Measurements from ENCODE around the gene TTC7B. TPM values are rescaled to one million over a fixed set of nuclear protein-coding genes. Genes with fewer than 3 reads are reported as not detected.

The TTC7B gene
- total RNA-seq, 1 experiment from 2014 or later: 70.6 TPM

DNA sequence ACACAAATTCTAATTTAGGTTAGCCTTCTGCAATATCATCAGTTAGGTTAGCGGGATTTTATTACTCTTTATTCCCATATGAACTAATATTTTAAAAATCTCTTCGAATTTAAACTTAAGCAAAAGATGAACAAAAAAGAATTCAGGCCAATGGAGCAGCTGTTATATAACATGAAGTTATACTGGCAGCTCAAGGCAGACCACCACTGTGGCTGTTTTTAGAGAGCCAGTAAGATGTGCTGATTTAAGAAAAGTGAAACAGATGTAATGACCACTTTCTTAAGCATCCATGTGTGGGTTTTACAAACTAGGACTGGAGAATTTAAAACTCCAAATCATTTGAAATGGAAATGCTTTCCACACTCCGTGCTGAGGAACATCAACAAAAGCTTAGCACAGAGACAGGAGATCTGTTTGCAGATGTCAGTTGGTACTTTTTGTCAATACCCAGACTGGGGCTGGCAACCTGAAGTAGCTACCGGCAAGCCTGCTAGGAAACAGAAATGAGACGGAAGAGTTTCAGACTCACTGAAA, 164.9 kb downstream of the TTC7B start:
- CTCF ChIA-PET: no interaction called here

More for the DNA sequence above, 164.9 kb downstream of the TTC7B start:
- H3K27ac ChIP-seq (ENCODE audit: low read depth, low read length): no peak overlapping the region
- H3K9me2 ChIP-seq (ENCODE audit: insufficient read depth): no peaks in the 10 kb centered on the region
- H3K4me2 ChIP-seq (ENCODE audit: low read length): no peak overlapping the region
- no peaks in the 10 kb centered on the region for H3K27me3 ChIP-seq (ENCODE audit: insufficient read depth, low read length)
- ChIA-PET RAD21 (ENCODE audit: low non-redundant PET in 1 of 2, low total read pairs in 2 of 2, uncharacterized antibody in 2 of 2, unreplicated experiment in 2 of 2) (no interaction called here), POLR2A (no interaction called here)
- peaks cover 3 to 11% of the 10 kb centered on the region in 2 experiments for H3K4me1 ChIP-seq (ENCODE audit: control insufficient read depth in 1 of 2, insufficient read depth in 2 of 2, low read length in 2 of 2)
- no peak overlapping the region for H3K9ac ChIP-seq (ENCODE audit: low read length)
- H2AFZ ChIP-seq (ENCODE audit: low read depth, low read length, poor library complexity, severe bottlenecking): no peak overlapping the region
- H4K20me1 ChIP-seq (ENCODE audit: insufficient read depth): no peaks in the 10 kb centered on the region
- no peak for TF ChIP-seq ZBTB33 (IDR thresholded peaks at IDR 0.05; ENCODE audit: extremely low read depth, insufficient replicate concordance, low read length)
- no peak for TF ChIP-seq POLR2AphosphoS5 (IDR thresholded peaks at IDR 0.05; ENCODE audit: low read depth, low read length)
- TF ChIP-seq ATF3 (IDR thresholded peaks at IDR 0.05): no peak
- no peak for TF ChIP-seq TCF7L2 (IDR thresholded peaks at IDR 0.05; ENCODE audit: borderline replicate concordance, extremely low read depth, insufficient read depth, insufficient read length)
- TF ChIP-seq, protein P1, sequence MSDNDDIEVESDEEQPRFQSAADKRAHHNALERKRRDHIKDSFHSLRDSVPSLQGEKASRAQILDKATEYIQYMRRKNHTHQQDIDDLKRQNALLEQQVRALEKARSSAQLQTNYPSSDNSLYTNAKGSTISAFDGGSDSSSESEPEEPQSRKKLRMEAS (IDR thresholded peaks at IDR 0.05): no peak
- TF ChIP-seq ZNF274 (IDR thresholded peaks at IDR 0.05; ENCODE audit: low read depth, low read length): no peak
- TF ChIP-seq JUND (IDR thresholded peaks at IDR 0.05): no peak
- no peak for TF ChIP-seq ZFX (IDR thresholded peaks at IDR 0.05)
- no peak for TF ChIP-seq CBX3 (IDR thresholded peaks at IDR 0.05; ENCODE audit: low read depth)
- TF ChIP-seq FOSL1 (IDR thresholded peaks at IDR 0.05; ENCODE audit: low read depth): no peak
- TF ChIP-seq POLR2A (IDR thresholded peaks at IDR 0.05; ENCODE audit: borderline replicate concordance, extremely low read depth, insufficient read depth, insufficient read length): no peak
- no peak for TF ChIP-seq EZH2 (IDR thresholded peaks at IDR 0.05)
- DNase-seq (ENCODE audit: low read depth, low spot score) (no peak), ATAC-seq (no peak)
- H3K9me3 ChIP-seq (ENCODE audit: control insufficient read depth in 1 of 2, insufficient read depth in 1 of 2, low read depth in 1 of 2, low read length in 2 of 2): no peaks in the 10 kb centered on the region
- H3K36me3 ChIP-seq (ENCODE audit: control insufficient read depth in 1 of 2, insufficient read depth in 2 of 2, low read length in 2 of 2): no peaks in the 10 kb centered on the region
- intact Hi-C loops (cut with micrococcal nuclease): no loop called here
- no TSS peak for BruUV-seq (replicated peaks)
- H3K4me3 ChIP-seq (replicated peaks in 1 of 2; ENCODE audit: low read depth in 1 of 2, low read length in 2 of 2): no peak overlapping the region
- no peaks in the 10 kb centered on the region for H3K79me2 ChIP-seq (ENCODE audit: insufficient read depth, low read length)
